H1 (cell line): ENCODE measurements around the gene USP10. TPM values are rescaled to one million over a fixed set of nuclear protein-coding genes. Genes with fewer than 3 reads are reported as not detected.

Experiments
- CTCF ChIA-PET: fragments of 300-600 bp; sonication (Branson Sonifier 250); formaldehyde crosslinking; loops from one replicate; lab custom pipeline; 2021; ENCODE audit not compliant: partially characterized antibody; lab: Charles Lee
- POLR2A ChIA-PET: fragments of 300-600 bp; sonication (Branson Sonifier 250); formaldehyde crosslinking; loops from one replicate; lab custom pipeline; 2021; ENCODE audit warnings: inconsistent platforms; ENCODE audit not compliant: partially characterized antibody; lab: Charles Lee
- DNase-seq, 2 experiments: peaks; one replicate each; pipeline versions ENCODE4 v3.0.0 to v3.0.0-alpha.2; 2010 to 2022; ENCODE audit warnings: low spot score in 2 of 2, low read depth in 1 of 2, mixed read lengths in 1 of 2
- FAIRE-seq: peaks from 2 replicates; lab custom pipeline; 2011; peaks lifted over from hg19 to GRCh38; lab: Jason Lieb, UNC
- H2AFZ ChIP-seq: 2 replicates; pipeline ENCODE4 v1.8.1; 2012; ENCODE audit warnings: low read length, inconsistent platforms
- H2AK5ac ChIP-seq: 2 replicates; pipeline ENCODE4 v1.6.1; 2013; ENCODE audit warnings: low read depth, low read length
- H2BK120ac ChIP-seq: replicated peaks from 2 replicates; pipeline ENCODE3; 2013; ENCODE audit warnings: low read depth, low read length, inconsistent platforms
- H2BK12ac ChIP-seq: 2 replicates; pipeline ENCODE4 v1.6.1; 2013; ENCODE audit warnings: low read depth, low read length
- H2BK15ac ChIP-seq: 2 replicates; pipeline ENCODE4 v1.6.1; 2013; ENCODE audit warnings: low read length
- H2BK20ac ChIP-seq: 2 replicates; pipeline ENCODE4 v1.6.1; 2013; ENCODE audit warnings: low read length
- H2BK5ac ChIP-seq: 2 replicates; pipeline ENCODE4 v1.6.1; 2013; ENCODE audit warnings: low read depth, low read length
- H3K14ac ChIP-seq: 2 replicates; pipeline ENCODE4 v1.6.1; 2013; ENCODE audit warnings: inconsistent platforms; ENCODE audit not compliant: insufficient read length
- H3K18ac ChIP-seq: 2 replicates; pipeline ENCODE4 v1.6.1; 2013; ENCODE audit warnings: low read length; ENCODE audit errors: extremely low read depth
- H3K23ac ChIP-seq: 2 replicates; pipeline ENCODE4 v1.6.1; 2013; ENCODE audit warnings: inconsistent platforms; ENCODE audit not compliant: insufficient read length
- H3K23me2 ChIP-seq: 2 replicates; pipeline ENCODE4 v1.6.1; 2013; ENCODE audit warnings: low read depth, low read length
- H3K27ac ChIP-seq: 2 replicates; pipeline ENCODE4 v1.6.1; 2011; ENCODE audit warnings: low read depth, low read length, inconsistent platforms
- H3K27me3 ChIP-seq, 4 experiments: replicated peaks in 1 of 4; 1 replicate in 1 of 4; 2 replicates in 3 of 4; pipeline versions ENCODE4 v1.6.1 to v1.8.1; 2011 to 2013; ENCODE audit warnings: low read length in 3 of 4, mild to moderate bottlenecking in 3 of 4, inconsistent platforms in 2 of 4, mixed read lengths in 2 of 4, moderate library complexity in 1 of 4; ENCODE audit not compliant: control insufficient read depth in 3 of 4, insufficient read depth in 3 of 4; ENCODE audit errors: extremely low read depth in 1 of 4
- H3K36me3 ChIP-seq, 4 experiments: 2 replicates each; pipeline versions ENCODE4 v1.6.1 to v1.8.1; 2011 to 2013; ENCODE audit warnings: mild to moderate bottlenecking in 4 of 4, low read length in 3 of 4, moderate library complexity in 2 of 4, control low read depth in 1 of 4, inconsistent platforms in 1 of 4; ENCODE audit not compliant: insufficient read depth in 4 of 4, control insufficient read depth in 2 of 4
- H3K4ac ChIP-seq: replicated peaks from 2 replicates; pipeline ENCODE3; 2013; ENCODE audit warnings: low read length, low read depth, mixed read lengths, inconsistent platforms; ENCODE audit not compliant: insufficient read length
- H3K4me1 ChIP-seq, 4 experiments: replicated peaks in 1 of 4; 1 replicate in 1 of 4; 2 replicates in 3 of 4; pipeline versions ENCODE4 v1.6.1 to v1.8.1; 2011 to 2013; ENCODE audit warnings: low read length in 3 of 4, inconsistent platforms in 2 of 4, mixed read lengths in 1 of 4; ENCODE audit not compliant: insufficient read depth in 4 of 4, control insufficient read depth in 3 of 4
- H3K4me2 ChIP-seq, 2 experiments: 2 replicates each; pipeline versions ENCODE4 v1.6.1 to v1.8.1; 2011 to 2013; ENCODE audit warnings: low read depth in 2 of 2, low read length in 2 of 2, control low read depth in 1 of 2, inconsistent platforms in 1 of 2, mild to moderate bottlenecking in 1 of 2; ENCODE audit not compliant: insufficient read depth in 1 of 2
- H3K4me3 ChIP-seq, 4 experiments: fragments of 200-600, 300-600 bp in 1 of 4; sonication (generic), shearing (Covaris generic), sonication (Bioruptor Twin) in 1 of 4; 2 replicates each; pipeline versions ENCODE4 v1.5.1 to v1.8.1; 2011 to 2016; ENCODE audit warnings: low read length in 4 of 4, low read depth in 3 of 4, control low read depth in 2 of 4, inconsistent platforms in 2 of 4, mild to moderate bottlenecking in 2 of 4, mixed read lengths in 1 of 4, moderate library complexity in 1 of 4; ENCODE audit not compliant: insufficient read depth in 2 of 4; ENCODE audit errors: extremely low read depth in 1 of 4
- H3K56ac ChIP-seq: replicated peaks from 2 replicates; pipeline ENCODE3; 2013; ENCODE audit warnings: low read depth, mild to moderate bottlenecking, mixed read lengths, low read length, inconsistent platforms; ENCODE audit not compliant: insufficient read length
- H3K79me1 ChIP-seq: 2 replicates; pipeline ENCODE4 v1.6.1; 2013; ENCODE audit warnings: low read depth, low read length, control low read depth
- H3K79me2 ChIP-seq, 2 experiments: 2 replicates each; pipeline versions ENCODE4 v1.6.1 to v1.8.1; 2012 to 2013; ENCODE audit warnings: low read length in 2 of 2, mild to moderate bottlenecking in 2 of 2, inconsistent platforms in 1 of 2; ENCODE audit not compliant: insufficient read depth in 2 of 2, control insufficient read depth in 1 of 2
- H3K9ac ChIP-seq, 4 experiments: replicated peaks in 1 of 4; 1 replicate in 1 of 4; 2 replicates in 3 of 4; pipeline versions ENCODE4 v1.6.1 to v1.8.1; 2011 to 2013; ENCODE audit warnings: low read depth in 3 of 4, low read length in 3 of 4, control low read depth in 2 of 4, mild to moderate bottlenecking in 2 of 4, moderate library complexity in 2 of 4, inconsistent platforms in 1 of 4; ENCODE audit errors: extremely low read depth in 1 of 4
- H3K9me3 ChIP-seq, 2 experiments: 2 replicates each; pipeline versions ENCODE4 v1.6.1 to v1.8.1; 2012 to 2013; ENCODE audit warnings: mild to moderate bottlenecking in 2 of 2, moderate library complexity in 2 of 2, control low read depth in 1 of 2, inconsistent platforms in 1 of 2, low read depth in 1 of 2, low read length in 1 of 2, mixed read lengths in 1 of 2; ENCODE audit not compliant: insufficient read depth in 2 of 2
- H4K20me1 ChIP-seq, 2 experiments: replicated peaks in 1 of 2; 2 replicates each; pipeline versions ENCODE3 to v1.8.1; 2011 to 2013; ENCODE audit warnings: inconsistent platforms in 2 of 2, low read length in 2 of 2, mild to moderate bottlenecking in 1 of 2; ENCODE audit not compliant: insufficient read depth in 2 of 2, control insufficient read depth in 1 of 2
- H4K5ac ChIP-seq: 2 replicates; pipeline ENCODE4 v1.6.1; 2013; ENCODE audit warnings: low read length, low read depth, mixed read lengths, inconsistent platforms; ENCODE audit not compliant: insufficient read length
- H4K8ac ChIP-seq: 2 replicates; pipeline ENCODE4 v1.8.0; 2013; ENCODE audit warnings: mild to moderate bottlenecking, moderate library complexity, low read length, inconsistent platforms; ENCODE audit not compliant: insufficient read depth; ENCODE audit errors: extremely low read depth
- H4K91ac ChIP-seq: replicated peaks from 2 replicates; pipeline ENCODE3; 2013; ENCODE audit warnings: low read length, mixed read lengths, inconsistent platforms; ENCODE audit not compliant: insufficient read length
- BCL11A ChIP-seq, 2 experiments: IDR thresholded peaks; one replicate each; pipeline ENCODE4 v1.6.1; 2011; ENCODE audit warnings: low read depth in 2 of 2, low read length in 2 of 2, mild to moderate bottlenecking in 2 of 2
- FOSL1 ChIP-seq: IDR thresholded peaks from 2 replicates; pipeline ENCODE4 v1.6.1; 2011; ENCODE audit warnings: mild to moderate bottlenecking, low read depth, low read length, moderate library complexity; ENCODE audit not compliant: insufficient read depth
- GABPA ChIP-seq: IDR thresholded peaks from 2 replicates; pipeline ENCODE4 v1.6.1; 2011; ENCODE audit warnings: mild to moderate bottlenecking, low read length, moderate library complexity, borderline replicate concordance; ENCODE audit not compliant: insufficient read depth
- JUND ChIP-seq: IDR thresholded peaks from 2 replicates; pipeline ENCODE4 v1.6.1; 2011; ENCODE audit warnings: mild to moderate bottlenecking, improper control_type of control experiment, low read length
- SUZ12 ChIP-seq: fragments of 200-600 bp; sonication (generic); IDR thresholded peaks from 2 replicates; pipeline ENCODE4 v1.6.1; 2012; ENCODE audit warnings: mild to moderate bottlenecking, inconsistent platforms, low read length, moderate library complexity, mixed read lengths
- USF2 ChIP-seq: IDR thresholded peaks from 2 replicates; pipeline ENCODE4 v1.6.1; 2011; ENCODE audit warnings: low read length, improper control_type of control experiment
- WGBS, 2 experiments: shearing (Covaris generic) in 1 of 2; methylation state at CpG; one replicate each; pipeline versions ENCODE4 v1.1.6 to v1.1.7; 2013 to 2015; ENCODE audit warnings: low lambda C conversion rate in 2 of 2, mixed read lengths in 2 of 2, inconsistent platforms in 1 of 2, low coverage in 1 of 2, missing lambda C conversion rate in 1 of 2; ENCODE audit not compliant: insufficient replicate concordance in 2 of 2, insufficient coverage in 1 of 2, insufficient read length in 1 of 2; ENCODE audit errors: extremely low coverage in 1 of 2, missing lambda C conversion rate in 1 of 2; 5-methylcytosine and 5-hydroxymethylcytosine counted together
- polyA plus RNA-seq, 7 experiments: library from polyadenylated mRNA; depleted of rRNA in 3 of 7; stranded (reverse) in 5 of 7; unstranded in 2 of 7; fragments of >200 nt in 5 of 7; fragments of 200-250 nt in 2 of 7; gene quantifications; 1 replicate in 5 of 7; 2 replicates in 1 of 7; 4 replicates in 1 of 7; pipeline versions ENCODE4 v1.2.1 to v1.2.3, GENCODE V29; 2011 to 2013; ENCODE audit warnings: missing spikeins in 2 of 7, mixed read lengths in 2 of 7
- total RNA-seq: library from RNA; stranded (reverse); fragmentation: NEBNext Ultra II Directional; extraction: Animal tissue kit (Norgen Biotek cat#: 25700); gene quantifications from 2 replicates; pipeline ENCODE4 v1.2.1, GENCODE V29; 2021

USP10 gene
- total and polyA plus RNA-seq, 2 of the 8 experiments (the other 6 are each of a cell fraction or from before 2014, with no cell fraction given): 171 to 195 TPM

GRCh38 chr16:84803146-84803545 is 103.3 kb downstream of the USP10 start:
- Histone ChIP-seq H3K27ac (no peak overlapping the region), H3K4ac (no peak overlapping the region), H3K27me3 (no peaks in the 10 kb centered on the region), H3K4me3 (no peak overlapping the region), H2BK12ac (no peak overlapping the region), H3K36me3 (no peaks in the 10 kb centered on the region), H2AFZ (no peak overlapping the region), H3K9ac (no peak overlapping the region), H2BK15ac (no peak overlapping the region), H3K79me2 (no peaks in the 10 kb centered on the region), H3K23ac (no peak overlapping the region), H2BK120ac (no peak overlapping the region), H2BK20ac (no peak overlapping the region), H3K4me1 (no peaks in the 10 kb centered on the region), H4K5ac (no peak overlapping the region), H4K91ac (no peak overlapping the region), H3K23me2 (no peaks in the 10 kb centered on the region), H3K18ac (no peak overlapping the region), H4K8ac (no peak overlapping the region), H2BK5ac (no peak overlapping the region), H3K4me2 (no peak overlapping the region), H3K79me1 (no peaks in the 10 kb centered on the region), H4K20me1 (peaks cover 0 to 2% of the 10 kb centered on the region in 2 experiments), H2AK5ac (no peak overlapping the region), H3K9me3 (no peaks in the 10 kb centered on the region; a peak in 1 of 4 replicates), H3K56ac (no peak overlapping the region), H3K14ac (no peak overlapping the region)
- CTCF ChIA-PET: interaction anchor here (1.2 to 2.3 kb wide), 2 partner anchors 13 to 17 kb away, joined by 3 to 6 read pairs; no protein-coding TSS in a partner anchor
- FAIRE-seq (no peak), DNase-seq (no peak)
- POLR2A ChIA-PET: interaction anchor here (1.0 kb wide), 1 partner anchor 12 kb away, joined by 3 read pairs; no protein-coding TSS in a partner anchor
- WGBS, 2 experiments: 87% methylated on average over 9 of the region's 9 CpGs; no CpG with 5 or more reads in 1 of the 2 experiments
- no peak for TF ChIP-seq JUND
- no peak for TF ChIP-seq FOSL1
- no peak for TF ChIP-seq BCL11A (IDR thresholded peaks at IDR 0.05; ENCODE audit: low read depth in 2 of 2, low read length in 2 of 2)
- no peak for TF ChIP-seq USF2
- TF ChIP-seq GABPA: no peak
- TF ChIP-seq SUZ12: no peak
